Measurements from ENCODE around the gene HARS1. TPM values are rescaled to one million over a fixed set of nuclear protein-coding genes. Genes with fewer than 3 reads are reported as not detected.

Gene HARS1
- total and polyA plus RNA-seq, 2 donors (not counting 1 experiment from before 2014, with no cell fraction given), result 53.2 to 85.8 TPM

GRCh38 chr5:140696891-140697492 is 5.8 kb upstream of the HARS1 start:
- peaks cover 35% of the 10 kb centered on the region for H3K79me2 ChIP-seq (ENCODE audit: control insufficient read depth, insufficient read depth, low read length)
- peaks cover 23% of the 10 kb centered on the region for H3K36me3 ChIP-seq (ENCODE audit: control insufficient read depth, insufficient read depth, low read length)
- H4K20me1 ChIP-seq (ENCODE audit: control insufficient read depth, extremely low read depth, insufficient read depth, low read length), result no peaks in the 10 kb centered on the region
- no peak for DNase-seq (ENCODE audit: low read depth in 2 of 2)
- no peak overlapping the region for H3K4me3 ChIP-seq (replicated peaks in 1 of 4; ENCODE audit: control extremely low read depth in 1 of 4, insufficient read depth in 1 of 4, low read depth in 3 of 4, low read length in 4 of 4)
- H3K4me1 ChIP-seq (ENCODE audit: control insufficient read depth, extremely low read depth, insufficient read depth, low read length), result peaks cover 2% of the 10 kb centered on the region
- no peak overlapping the region for H3K9ac ChIP-seq (ENCODE audit: insufficient read depth, low read length)
- no peak overlapping the region for H2AFZ ChIP-seq (ENCODE audit: low read length)
- TF ChIP-seq EZH2 (IDR thresholded peaks at IDR 0.05; ENCODE audit: low read length, missing control alignments), result no peak
- TF ChIP-seq CTCF (conservative IDR thresholded peaks at IDR 0.05 in 1 of 2, IDR thresholded peaks at IDR 0.05 in 1 of 2; ENCODE audit: low read depth in 1 of 2, low read length in 2 of 2), result no peak
- no peak overlapping the region for H3K4me2 ChIP-seq (ENCODE audit: extremely low read depth, insufficient read depth, low read length)
- H3K27me3 ChIP-seq (ENCODE audit: control insufficient read depth, insufficient read depth, low read length), result no peaks in the 10 kb centered on the region
- no peak overlapping the region for H3K27ac ChIP-seq (ENCODE audit: insufficient read depth, low read length)
- no peaks in the 10 kb centered on the region for H3K9me3 ChIP-seq (ENCODE audit: control insufficient read depth, insufficient read depth, low read depth, low read length)

- no peak overlapping the region for H3K27ac ChIP-seq (ENCODE audit: insufficient read depth, low read length)
- H3K79me2 ChIP-seq (ENCODE audit: control insufficient read depth, insufficient read depth, low read length), result peaks cover 39% of the 10 kb centered on the region
- H3K4me1 ChIP-seq (ENCODE audit: control insufficient read depth, extremely low read depth, insufficient read depth, low read length), result peaks cover 2% of the 10 kb centered on the region
- no peak for TF ChIP-seq EZH2 (IDR thresholded peaks at IDR 0.05; ENCODE audit: low read length, missing control alignments)
- no peak for TF ChIP-seq CTCF (conservative IDR thresholded peaks at IDR 0.05 in 1 of 2, IDR thresholded peaks at IDR 0.05 in 1 of 2; ENCODE audit: low read depth in 1 of 2, low read length in 2 of 2)
- peaks cover 21% of the 10 kb centered on the region for H3K36me3 ChIP-seq (ENCODE audit: control insufficient read depth, insufficient read depth, low read length)
- H3K9ac ChIP-seq (ENCODE audit: insufficient read depth, low read length), result no peak overlapping the region
- no peaks in the 10 kb centered on the region for H3K9me3 ChIP-seq (ENCODE audit: control insufficient read depth, insufficient read depth, low read depth, low read length)
- DNase-seq (ENCODE audit: low read depth in 2 of 2), result peak in 1 of 2 donors; percentile 31
- no peaks in the 10 kb centered on the region for H4K20me1 ChIP-seq (ENCODE audit: control insufficient read depth, extremely low read depth, insufficient read depth, low read length)
- no peak overlapping the region for H3K4me3 ChIP-seq (replicated peaks in 1 of 4; ENCODE audit: control extremely low read depth in 1 of 4, insufficient read depth in 1 of 4, low read depth in 3 of 4, low read length in 4 of 4)
- H3K27me3 ChIP-seq (ENCODE audit: control insufficient read depth, insufficient read depth, low read length), result no peaks in the 10 kb centered on the region
- no peak overlapping the region for H2AFZ ChIP-seq (ENCODE audit: low read length)
- no peak overlapping the region for H3K4me2 ChIP-seq (ENCODE audit: extremely low read depth, insufficient read depth, low read length)
Observed at GRCh38 chr5:140694276-140694675, 3.1 kb upstream of the HARS1 start.

- H3K4me1 ChIP-seq (ENCODE audit: control insufficient read depth, extremely low read depth, insufficient read depth, low read length), result peaks cover 2% of the 10 kb centered on the region
- H3K4me3 ChIP-seq (replicated peaks in 1 of 4; ENCODE audit: control extremely low read depth in 1 of 4, insufficient read depth in 1 of 4, low read depth in 3 of 4, low read length in 4 of 4), result peak overlapping the region; percentile 63 to 99 (median 84)
- peak overlapping the region; percentile 92 for H3K4me2 ChIP-seq (ENCODE audit: extremely low read depth, insufficient read depth, low read length)
- peaks cover 41% of the 10 kb centered on the region for H3K79me2 ChIP-seq (ENCODE audit: control insufficient read depth, insufficient read depth, low read length)
- no peak for DNase-seq (ENCODE audit: low read depth in 2 of 2)
- peak overlapping the region; percentile 79 for H3K9ac ChIP-seq (ENCODE audit: insufficient read depth, low read length)
- H2AFZ ChIP-seq (ENCODE audit: low read length), result peak overlapping the region; percentile 90
- peaks cover 8% of the 10 kb centered on the region for H3K36me3 ChIP-seq (ENCODE audit: control insufficient read depth, insufficient read depth, low read length)
- TF ChIP-seq CTCF (conservative IDR thresholded peaks at IDR 0.05 in 1 of 2, IDR thresholded peaks at IDR 0.05 in 1 of 2; ENCODE audit: low read depth in 1 of 2, low read length in 2 of 2) (no peak), EZH2 (IDR thresholded peaks at IDR 0.05; ENCODE audit: low read length, missing control alignments) (no peak)
- no peaks in the 10 kb centered on the region for H3K9me3 ChIP-seq (ENCODE audit: control insufficient read depth, insufficient read depth, low read depth, low read length)
- no peaks in the 10 kb centered on the region for H4K20me1 ChIP-seq (ENCODE audit: control insufficient read depth, extremely low read depth, insufficient read depth, low read length)
- H3K27ac ChIP-seq (ENCODE audit: insufficient read depth, low read length), result peak overlapping the region; percentile 77
- no peaks in the 10 kb centered on the region for H3K27me3 ChIP-seq (ENCODE audit: control insufficient read depth, insufficient read depth, low read length)
Observed at GRCh38 chr5:140690376-140690932, 716 bp downstream of the HARS1 start.

All from fibroblast of lung (primary cell).